SJSA1 (cell line): ENCODE measurements around the gene HES2. TPM values are rescaled to one million over a fixed set of nuclear protein-coding genes. Genes with fewer than 3 reads are reported as not detected.
A peak's percentile ranks its signal among the peaks of the same experiment; 100 is the strongest.

Experiments used
- DNase-seq, 2 experiments: peaks; one replicate each; pipeline ENCODE4 v3.0.0-alpha.2; 2015 to 2020; ENCODE audit warnings: low spot score in 2 of 2, low read depth in 1 of 2
- H3K27ac ChIP-seq: fragments of 250-450 bp; sonication (Bioruptor Pico); 2 replicates; pipeline ENCODE4 v1.5.1; 2020; ENCODE audit warnings: mild to moderate bottlenecking, moderate library complexity
- H3K27me3 ChIP-seq: fragments of 250-450 bp; sonication (Bioruptor Pico); replicated peaks from 2 replicates; pipeline ENCODE4 v1.5.1; 2020; ENCODE audit warnings: mild to moderate bottlenecking, moderate library complexity
- H3K36me3 ChIP-seq: fragments of 250-450 bp; sonication (Bioruptor Pico); 2 replicates; pipeline ENCODE4 v1.5.1; 2020; ENCODE audit warnings: mild to moderate bottlenecking
- H3K4me1 ChIP-seq: fragments of 250-450 bp; sonication (Bioruptor Pico); replicated peaks from 2 replicates; pipeline ENCODE4 v1.6.1; 2021; ENCODE audit warnings: mild to moderate bottlenecking
- H3K4me3 ChIP-seq: fragments of 250-450 bp; sonication (Bioruptor Pico); 2 replicates; pipeline ENCODE4 v1.5.1; 2020; ENCODE audit warnings: mild to moderate bottlenecking
- H3K9me3 ChIP-seq: fragments of 250-450 bp; sonication (Bioruptor Pico); replicated peaks from 2 replicates; pipeline ENCODE4 v1.5.1; 2020; ENCODE audit warnings: mild to moderate bottlenecking
- total RNA-seq: library from RNA; depleted of rRNA; stranded (reverse); fragments of >200 nt; shearing (Covaris generic); gene quantifications from 2 replicates; pipeline ENCODE4 v1.2.3, GENCODE V29; 2014

HES2 gene
- total RNA-seq, 1 experiment from 2014 or later = not detected

GRCh38 chr1:6423321-6423999 lies 3.7 kb upstream of the HES2 start:
- H3K27ac ChIP-seq = no peak overlapping the region
- H3K4me1 ChIP-seq = peaks cover 11% of the 10 kb centered on the region
- 0 out of 2 replicates have a peak, but pooled peaks cover 2% of the 10 kb centered on the region for H3K9me3 ChIP-seq
- H3K4me3 ChIP-seq = no peak overlapping the region
- DNase-seq = peak in 1 of 2 experiments; percentile 49
- H3K27me3 ChIP-seq = peaks cover 88% of the 10 kb centered on the region
- H3K36me3 ChIP-seq = no peaks in the 10 kb centered on the region

DNA sequence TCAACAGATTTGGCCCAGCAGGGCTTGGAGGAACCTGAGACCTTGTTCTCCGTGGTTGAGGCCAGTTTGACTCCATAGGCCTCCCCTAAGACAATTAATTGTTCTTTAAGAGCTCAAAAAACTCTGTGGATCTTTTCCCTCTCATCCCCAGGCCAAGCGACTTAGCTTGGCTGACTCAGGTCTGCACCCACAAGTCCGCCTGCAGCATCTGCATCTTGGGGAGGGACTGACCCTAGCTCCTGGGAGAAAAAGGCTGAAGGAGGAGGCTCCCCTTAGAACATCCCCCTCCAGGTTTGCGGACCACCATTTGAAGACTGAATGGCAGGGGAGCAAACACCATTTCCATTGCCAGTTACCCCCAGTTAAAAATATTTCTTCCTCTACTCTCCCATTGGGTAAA lies 1.5 kb upstream of the HES2 start:
- Histone ChIP-seq H3K27me3 (peaks cover 97% of the 10 kb centered on the region), H3K4me3 (no peak overlapping the region), H3K36me3 (no peaks in the 10 kb centered on the region), H3K9me3 (0 out of 2 replicates have a peak, but pooled peaks cover 2% of the 10 kb centered on the region), H3K27ac (no peak overlapping the region), H3K4me1 (peaks cover 11% of the 10 kb centered on the region)
- DNase-seq = no peak

DNA sequence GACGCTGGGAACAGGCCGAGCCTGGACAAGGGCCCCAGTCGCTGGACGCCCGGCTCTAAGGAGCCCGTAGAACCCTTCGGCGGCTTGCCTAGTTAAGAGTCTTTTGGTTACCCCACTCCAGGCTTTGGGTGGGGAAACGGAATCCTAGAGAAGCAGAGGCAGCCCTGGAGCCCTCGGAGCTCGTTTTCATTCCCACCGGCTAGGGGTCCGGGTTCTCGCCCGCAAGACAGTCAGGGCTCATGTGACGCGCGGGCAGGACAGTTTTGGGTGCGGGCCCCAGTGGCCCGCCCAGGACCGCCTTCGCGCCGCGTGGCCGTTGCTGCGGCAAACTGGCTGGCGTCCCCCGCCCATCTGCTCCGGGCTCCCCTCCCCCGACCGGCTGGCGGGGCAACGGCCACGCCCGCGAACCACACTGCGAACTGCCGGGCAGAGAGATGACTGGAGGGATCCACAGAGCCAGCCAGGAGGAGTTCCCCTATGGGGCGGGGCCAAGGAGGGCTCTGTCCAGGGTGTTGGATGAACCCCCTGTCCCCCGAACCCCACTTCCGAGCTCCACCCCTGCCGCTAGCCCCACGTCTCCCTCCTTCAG lies 829 bp upstream of the HES2 start:
- no peak for DNase-seq
- no peak overlapping the region for H3K4me3 ChIP-seq
- peaks cover 97% of the 10 kb centered on the region for H3K27me3 ChIP-seq
- no peaks in the 10 kb centered on the region for H3K36me3 ChIP-seq
- 0 out of 2 replicates have a peak, but pooled peaks cover 2% of the 10 kb centered on the region for H3K9me3 ChIP-seq
- H3K27ac ChIP-seq = no peak overlapping the region
- peaks cover 15% of the 10 kb centered on the region for H3K4me1 ChIP-seq

- no peaks in the 10 kb centered on the region for H3K36me3 ChIP-seq
- no peak overlapping the region for H3K4me3 ChIP-seq
- H3K4me1 ChIP-seq = peaks cover 16% of the 10 kb centered on the region
- no peaks in the 10 kb centered on the region for H3K9me3 ChIP-seq
- DNase-seq = no peak
- no peak overlapping the region for H3K27ac ChIP-seq
- peaks cover 99% of the 10 kb centered on the region for H3K27me3 ChIP-seq
Measured at GRCh38 chr1:6419397-6419803, 319 bp downstream of the HES2 start.

DNA sequence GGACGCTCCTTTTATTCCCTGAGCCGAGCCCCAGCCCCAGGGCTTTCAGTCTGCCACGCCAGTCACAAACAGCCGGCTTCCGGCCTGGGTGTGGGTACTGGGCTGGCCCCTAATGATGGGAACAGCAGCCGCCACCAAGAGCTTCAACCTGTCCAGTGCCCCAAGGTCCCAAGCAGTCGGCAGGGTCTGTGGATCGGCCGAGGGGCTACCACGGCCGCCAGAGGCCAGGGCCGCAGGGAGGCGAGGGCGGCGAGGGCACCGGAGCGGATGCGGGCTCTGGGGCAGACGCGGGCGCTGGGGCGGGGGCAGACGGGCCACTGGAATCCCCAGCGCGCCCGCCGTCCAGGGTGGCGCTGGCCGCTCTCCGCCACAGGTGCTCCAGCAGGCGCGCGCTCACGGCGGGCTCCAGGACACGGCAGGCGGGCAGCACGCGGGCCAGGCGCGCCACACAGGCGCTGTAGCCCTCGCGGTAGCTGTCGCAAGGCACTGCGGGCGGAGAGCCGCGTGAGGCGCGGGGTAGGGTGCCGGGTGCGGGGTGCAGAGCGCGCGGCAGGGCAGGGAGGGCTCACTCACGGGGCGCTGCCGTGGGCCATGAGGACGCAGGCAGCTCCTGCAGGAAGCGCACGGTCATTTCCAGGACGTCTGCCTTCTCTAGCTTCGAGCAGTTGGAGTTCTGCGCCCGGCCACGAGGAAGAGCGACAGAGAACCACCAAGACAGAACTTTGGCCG lies 887 bp downstream of the HES2 start:
- peaks cover 20% of the 10 kb centered on the region for H3K4me1 ChIP-seq
- H3K27ac ChIP-seq = no peak overlapping the region
- H3K36me3 ChIP-seq = no peaks in the 10 kb centered on the region
- DNase-seq = no peak
- no peak overlapping the region for H3K4me3 ChIP-seq
- H3K9me3 ChIP-seq = no peaks in the 10 kb centered on the region
- H3K27me3 ChIP-seq = peaks cover 93% of the 10 kb centered on the region

DNA sequence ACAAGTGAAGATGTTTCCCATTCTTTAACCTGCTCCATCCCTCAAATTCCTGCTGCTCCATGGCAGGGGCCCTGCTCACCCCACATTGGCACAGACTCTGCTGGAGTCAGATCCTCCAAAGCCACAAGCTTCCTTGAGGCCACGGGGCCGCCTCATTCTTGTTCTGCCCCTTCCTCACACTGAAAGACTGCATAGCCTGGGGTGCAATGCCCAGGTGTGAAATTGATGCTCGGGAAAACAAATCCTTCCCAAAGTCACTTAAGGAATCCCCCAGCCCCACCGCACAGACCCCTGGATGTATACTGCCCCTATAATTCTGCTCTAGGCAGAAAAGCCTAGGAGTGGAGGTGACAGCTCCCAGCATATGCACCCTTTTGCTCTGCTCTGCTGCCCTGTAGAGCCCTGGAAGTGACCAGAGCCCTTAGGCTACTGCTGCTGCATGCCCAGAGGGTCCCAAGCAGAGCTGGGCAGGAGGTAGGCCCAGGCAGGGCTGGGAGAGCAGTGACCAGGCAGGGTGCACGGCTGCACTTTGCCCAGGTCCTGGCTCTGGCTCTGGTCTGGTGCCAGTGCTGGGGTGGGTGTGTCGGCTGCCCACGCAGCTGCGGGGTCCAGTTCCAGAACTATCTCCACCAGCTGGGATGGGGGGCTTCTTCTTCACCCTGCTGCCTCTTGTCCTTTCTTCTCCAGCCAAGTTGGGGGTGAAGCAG lies 1.6 kb downstream of the HES2 start:
- DNase-seq = no peak
- H3K4me3 ChIP-seq = no peak overlapping the region
- H3K4me1 ChIP-seq = peaks cover 25% of the 10 kb centered on the region
- H3K36me3 ChIP-seq = no peaks in the 10 kb centered on the region
- peaks cover 86% of the 10 kb centered on the region for H3K27me3 ChIP-seq
- H3K27ac ChIP-seq = no peak overlapping the region
- no peaks in the 10 kb centered on the region for H3K9me3 ChIP-seq

DNA sequence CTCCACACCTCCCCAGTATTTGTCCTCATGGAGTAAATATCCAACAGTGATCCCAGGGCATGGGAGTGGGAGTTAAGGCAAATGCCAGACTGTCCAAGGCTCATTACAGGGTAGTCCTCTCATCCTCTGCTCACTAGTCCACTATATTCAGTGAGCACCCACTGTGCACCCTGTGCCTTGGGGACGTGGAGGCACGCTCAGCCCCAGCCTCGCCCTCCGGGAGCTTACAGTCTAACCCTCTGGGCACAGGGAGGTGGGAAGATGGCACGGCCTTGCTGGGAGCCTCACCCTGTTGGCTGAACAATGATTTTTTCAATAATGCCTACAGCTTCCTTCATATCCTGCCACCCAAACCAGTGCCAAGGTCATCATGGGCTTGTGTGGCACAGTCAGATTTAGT lies 2.8 kb downstream of the HES2 start:
- H3K27ac ChIP-seq = no peak overlapping the region
- DNase-seq = no peak
- no peaks in the 10 kb centered on the region for H3K36me3 ChIP-seq
- H3K4me3 ChIP-seq = no peak overlapping the region
- no peaks in the 10 kb centered on the region for H3K9me3 ChIP-seq
- peaks cover 30% of the 10 kb centered on the region for H3K4me1 ChIP-seq
- H3K27me3 ChIP-seq = peaks cover 75% of the 10 kb centered on the region

DNA sequence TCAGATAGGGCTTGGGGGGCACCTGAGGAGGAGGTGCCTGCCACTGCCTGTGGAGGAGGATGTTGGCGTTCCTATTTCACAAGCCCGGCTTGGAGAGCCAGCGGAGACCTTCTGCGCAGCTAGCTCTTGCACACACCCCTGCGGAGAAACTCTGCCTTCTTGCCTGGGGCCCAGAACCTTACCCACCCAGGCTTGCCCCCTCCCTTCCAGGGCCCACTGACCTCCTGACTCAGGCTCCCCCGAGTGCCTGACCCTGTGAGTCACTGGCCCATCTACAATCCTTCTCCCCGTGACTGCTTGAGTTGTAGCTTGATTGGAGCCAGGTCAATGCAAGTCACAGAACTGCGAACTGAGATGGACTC lies 3.4 kb downstream of the HES2 start:
- Histone ChIP-seq H3K9me3 (no peaks in the 10 kb centered on the region), H3K27ac (no peak overlapping the region), H3K4me3 (no peak overlapping the region), H3K27me3 (peaks cover 73% of the 10 kb centered on the region), H3K4me1 (peaks cover 30% of the 10 kb centered on the region), H3K36me3 (no peaks in the 10 kb centered on the region)
- no peak for DNase-seq

- Histone ChIP-seq H3K27ac (no peak overlapping the region), H3K36me3 (no peaks in the 10 kb centered on the region), H3K9me3 (no peaks in the 10 kb centered on the region), H3K4me3 (no peak overlapping the region), H3K27me3 (peaks cover 65% of the 10 kb centered on the region), H3K4me1 (peaks cover 29% of the 10 kb centered on the region)
- DNase-seq = no peak
Measured at GRCh38 chr1:6414881-6415626, 4.7 kb downstream of the HES2 start.

DNA sequence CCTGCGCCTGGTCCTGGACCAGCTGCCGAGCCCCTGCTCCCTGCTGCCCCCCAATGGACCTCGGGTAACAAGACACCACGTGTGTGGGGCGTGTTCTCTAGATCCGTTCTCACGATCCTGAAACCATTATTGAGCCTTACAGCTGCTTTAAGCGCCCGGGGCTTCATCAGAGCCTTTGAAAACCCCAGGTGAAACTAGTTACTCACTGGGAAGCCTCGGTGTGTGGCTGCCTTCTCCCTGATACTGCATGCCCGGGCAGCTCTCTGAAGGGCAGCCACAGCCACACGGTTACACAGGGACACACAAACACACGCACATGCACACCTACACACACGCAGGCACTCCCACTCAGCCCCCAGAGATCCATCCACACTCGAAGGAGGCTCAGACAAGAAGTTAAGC lies 5.3 kb downstream of the HES2 start:
- Histone ChIP-seq H3K36me3 (no peaks in the 10 kb centered on the region), H3K4me1 (peaks cover 24% of the 10 kb centered on the region), H3K9me3 (no peaks in the 10 kb centered on the region), H3K4me3 (no peak overlapping the region), H3K27ac (no peak overlapping the region), H3K27me3 (peaks cover 59% of the 10 kb centered on the region)
- peak; percentile 38 to 63 for DNase-seq

- Histone ChIP-seq H3K27me3 (peaks cover 43% of the 10 kb centered on the region), H3K4me1 (peaks cover 24% of the 10 kb centered on the region), H3K27ac (no peak overlapping the region), H3K9me3 (no peaks in the 10 kb centered on the region), H3K4me3 (no peak overlapping the region), H3K36me3 (no peaks in the 10 kb centered on the region)
- no peak for DNase-seq
Measured at GRCh38 chr1:6412896-6413295, 6.8 kb downstream of the HES2 start.

- H3K9me3 ChIP-seq = no peaks in the 10 kb centered on the region
- H3K36me3 ChIP-seq = no peaks in the 10 kb centered on the region
- no peak overlapping the region for H3K27ac ChIP-seq
- DNase-seq = no peak
- peaks cover 18% of the 10 kb centered on the region for H3K4me1 ChIP-seq
- peaks cover 24% of the 10 kb centered on the region for H3K27me3 ChIP-seq
- no peak overlapping the region for H3K4me3 ChIP-seq
Measured at GRCh38 chr1:6410248-6410893, 9.3 kb downstream of the HES2 start.

DNA sequence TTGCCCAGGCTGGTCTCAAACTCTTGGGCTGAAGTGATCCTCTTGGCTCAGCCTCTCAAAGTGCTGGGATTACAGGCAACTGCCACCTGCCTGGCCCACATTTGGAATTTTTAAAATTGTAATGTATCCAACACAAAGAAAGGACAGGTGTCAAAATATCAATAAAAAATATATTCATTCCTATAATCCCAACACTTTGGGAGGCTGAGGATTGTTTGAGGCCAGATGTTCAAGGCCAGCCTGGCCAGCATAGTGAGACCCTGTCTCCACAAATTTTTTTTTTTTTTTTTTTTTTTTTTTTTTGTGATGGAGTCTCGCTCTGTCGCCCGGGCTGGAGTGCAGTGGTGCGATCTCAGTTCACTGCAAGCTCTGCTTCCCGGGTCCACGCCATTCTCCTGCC lies 10.0 kb downstream of the HES2 start:
- peaks cover 17% of the 10 kb centered on the region for H3K4me1 ChIP-seq
- H3K27ac ChIP-seq = no peak overlapping the region
- H3K4me3 ChIP-seq = no peak overlapping the region
- no peaks in the 10 kb centered on the region for H3K36me3 ChIP-seq
- H3K27me3 ChIP-seq = peaks cover 18% of the 10 kb centered on the region
- no peaks in the 10 kb centered on the region for H3K9me3 ChIP-seq
- DNase-seq = no peak
